CD4-positive, alpha-beta T cell treated with Interleukin-6 at 100 ng/mL for 8 hours (primary cell): ENCODE measurements around the gene LPO.
A peak's percentile ranks its signal among the peaks of the same experiment; 100 is the strongest.

Experiments
- DNase-seq: peaks from one replicate; pipeline ENCODE4 v3.0.0-alpha.2; 2020; ENCODE audit warnings: mixed read lengths, low spot score

Gene LPO

GRCh38 chr17:58229384-58229783 is 9.0 kb upstream of the LPO start:
- DNase-seq: no peak

- DNase-seq: no peak
Measured at GRCh38 chr17:58229881-58230280, 8.5 kb upstream of the LPO start.

GRCh38 chr17:58231641-58232040 is 6.7 kb upstream of the LPO start:
- DNase-seq: no peak

DNA sequence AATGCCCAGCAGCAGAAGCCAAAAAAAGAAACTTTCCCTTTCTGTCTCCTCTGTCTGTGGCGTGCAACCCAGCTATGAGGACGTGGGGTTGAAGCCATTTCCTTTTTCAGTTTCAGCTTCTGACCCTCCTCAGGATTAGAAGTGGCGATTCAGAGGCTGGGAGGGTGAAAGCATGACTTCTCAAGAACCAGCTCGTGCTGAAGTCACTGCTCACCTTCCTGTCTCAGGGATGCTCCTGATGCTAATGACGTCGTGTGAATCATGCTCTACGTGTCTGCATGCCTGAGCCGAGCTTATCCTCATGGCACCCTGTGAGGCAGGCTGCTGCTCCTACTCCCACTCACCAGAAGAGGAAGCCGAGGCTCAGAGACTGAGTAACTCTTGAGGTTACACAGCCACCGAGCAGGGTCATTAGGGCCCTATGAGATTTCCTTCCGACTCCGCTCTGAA is 5.7 kb upstream of the LPO start:
- no peak for DNase-seq

- DNase-seq: no peak
Measured at GRCh38 chr17:58233543-58233942, 4.8 kb upstream of the LPO start.

GRCh38 chr17:58234512-58234911 is 3.9 kb upstream of the LPO start:
- no peak for DNase-seq

DNA sequence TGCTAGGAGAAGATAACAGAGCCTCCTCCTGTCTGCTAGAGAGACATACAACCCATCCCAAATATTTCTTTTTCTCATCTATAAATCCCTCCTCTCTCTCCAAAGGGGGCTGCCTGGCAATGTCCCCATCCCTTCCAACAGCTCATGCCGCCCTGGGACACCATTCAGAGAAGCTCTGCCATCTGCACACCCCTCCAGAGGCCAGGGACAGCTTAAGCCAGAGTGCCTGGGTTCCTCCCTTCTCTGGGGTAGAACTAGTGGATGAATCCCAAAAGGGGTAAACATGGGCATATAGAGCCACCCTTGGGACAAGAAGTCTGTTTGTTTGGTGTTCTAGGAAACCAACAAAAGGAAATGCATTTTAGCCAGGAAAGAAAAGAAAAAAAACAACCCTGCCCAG is 2.6 kb upstream of the LPO start:
- DNase-seq: no peak

- no peak for DNase-seq
Measured at GRCh38 chr17:58236394-58236793, 2.0 kb upstream of the LPO start.

- no peak for DNase-seq
Measured at GRCh38 chr17:58239987-58240386, 1.6 kb downstream of the LPO start.

GRCh38 chr17:58242171-58242784 is 3.9 kb downstream of the LPO start:
- DNase-seq: no peak

DNA sequence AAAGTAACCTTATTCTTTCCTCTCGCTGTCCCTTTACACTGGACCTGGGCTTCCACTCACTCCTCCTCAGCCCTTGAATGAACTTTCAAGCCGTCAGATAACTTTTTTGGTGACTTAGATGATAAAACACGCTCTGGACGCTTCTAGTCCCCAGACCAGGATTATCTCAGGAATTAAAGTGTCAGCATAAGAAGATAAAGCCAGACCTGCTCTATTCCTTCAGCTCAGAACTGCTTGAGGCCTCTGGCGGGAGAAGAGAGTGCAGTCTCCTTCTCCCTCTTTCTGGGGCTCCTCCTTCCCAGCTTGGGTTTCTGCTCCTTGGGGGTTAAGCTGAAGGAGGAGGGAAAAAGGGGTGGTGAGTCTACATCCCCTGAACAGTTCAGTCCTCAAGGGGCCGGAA is 6.6 kb downstream of the LPO start:
- DNase-seq: no peak

DNA sequence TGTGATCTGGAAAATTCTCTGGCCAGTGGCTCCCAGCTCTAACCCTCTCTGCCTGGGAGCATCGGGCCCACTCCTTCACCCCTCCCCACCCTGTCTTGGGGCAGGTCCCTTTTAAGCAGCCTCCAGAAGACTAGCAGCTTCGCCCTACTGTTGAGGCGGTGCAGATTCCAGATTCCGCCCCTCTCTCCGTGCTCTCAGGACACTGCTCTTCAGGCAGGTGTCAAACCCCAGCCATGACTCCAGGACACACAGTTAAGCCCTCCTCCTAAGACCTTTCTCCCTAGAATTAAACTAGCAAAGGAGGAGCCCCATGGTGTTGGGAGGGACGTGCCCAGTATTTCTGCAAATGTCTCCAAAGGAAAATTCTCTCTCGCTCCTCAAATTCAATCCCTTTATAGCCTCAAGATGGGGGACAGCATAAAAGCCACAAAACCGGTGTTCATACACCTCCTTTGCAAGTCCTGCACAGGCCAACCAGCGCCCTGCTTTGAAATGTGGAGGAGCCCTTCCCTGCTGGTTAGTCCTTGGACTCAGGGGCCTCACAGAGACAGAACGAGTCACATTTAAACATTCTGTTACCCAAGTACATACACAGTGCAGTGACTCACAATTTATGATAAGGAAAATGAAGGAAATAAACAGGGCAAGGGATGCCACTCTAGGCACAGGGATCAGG is 7.2 kb downstream of the LPO start:
- no peak for DNase-seq

- DNase-seq: no peak
Measured at GRCh38 chr17:58246104-58246740, 7.8 kb downstream of the LPO start.

DNA sequence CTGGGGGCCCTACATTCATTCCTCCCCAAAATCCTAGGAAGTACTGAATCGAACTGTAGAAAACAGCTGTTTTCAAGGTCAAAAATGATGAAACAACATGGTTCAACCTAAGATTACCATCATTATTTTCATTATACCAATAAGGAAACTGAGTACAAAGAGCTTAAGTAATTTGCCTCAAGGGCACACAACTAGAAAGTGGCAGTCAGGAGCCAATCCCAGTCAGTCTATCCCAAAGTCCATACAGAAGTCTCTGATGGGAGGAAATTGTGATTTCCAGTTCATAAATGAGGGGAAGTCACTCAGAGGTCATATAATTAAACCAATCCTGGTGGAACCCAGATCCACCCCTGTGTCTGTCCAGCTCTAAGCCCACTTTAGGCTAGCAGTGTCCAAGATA is 8.4 kb downstream of the LPO start:
- DNase-seq: no peak

DNA sequence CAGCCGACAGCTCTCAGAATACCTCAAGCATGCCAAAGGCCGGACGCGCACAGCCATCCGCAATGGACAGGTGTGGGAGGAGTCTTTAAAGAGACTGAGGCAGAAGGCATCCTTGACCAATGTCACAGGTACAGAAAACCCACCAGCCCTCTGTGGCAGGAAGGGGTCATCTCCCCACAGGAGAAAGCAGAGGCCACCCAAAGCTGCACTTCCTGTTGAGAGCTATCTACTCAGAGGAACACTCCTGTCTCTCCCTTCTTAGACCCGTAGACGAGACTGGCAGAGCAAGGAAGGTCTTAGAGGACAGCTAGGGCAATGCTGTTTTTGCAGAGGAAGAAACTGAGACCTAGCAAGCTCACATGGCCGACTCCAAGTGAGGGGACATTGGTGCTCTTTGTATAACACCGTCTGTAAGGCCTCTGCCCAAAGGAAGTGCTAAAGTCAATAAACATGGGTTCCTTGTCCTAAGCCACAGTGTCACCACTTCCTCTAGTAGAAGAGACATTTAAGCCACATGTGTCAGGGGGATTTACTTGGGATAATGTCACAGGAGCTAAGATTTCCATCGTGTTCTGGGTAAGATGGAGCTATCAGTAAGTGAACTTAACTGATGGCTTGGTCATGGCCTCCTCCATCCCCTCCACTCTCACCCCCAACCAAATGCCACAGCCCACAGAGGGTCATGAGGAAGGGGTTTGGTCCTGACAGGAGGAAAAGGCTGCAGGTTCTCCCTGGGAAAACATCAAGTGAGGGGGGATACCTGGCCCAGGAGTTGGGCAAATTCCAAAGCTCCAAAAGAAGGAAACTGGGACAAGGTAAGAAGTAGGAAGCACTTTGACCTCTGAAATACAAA is 9.4 kb downstream of the LPO start:
- DNase-seq: no peak

- no peak for DNase-seq
Measured at GRCh38 chr17:58248955-58249269, 10.5 kb downstream of the LPO start.

DNA sequence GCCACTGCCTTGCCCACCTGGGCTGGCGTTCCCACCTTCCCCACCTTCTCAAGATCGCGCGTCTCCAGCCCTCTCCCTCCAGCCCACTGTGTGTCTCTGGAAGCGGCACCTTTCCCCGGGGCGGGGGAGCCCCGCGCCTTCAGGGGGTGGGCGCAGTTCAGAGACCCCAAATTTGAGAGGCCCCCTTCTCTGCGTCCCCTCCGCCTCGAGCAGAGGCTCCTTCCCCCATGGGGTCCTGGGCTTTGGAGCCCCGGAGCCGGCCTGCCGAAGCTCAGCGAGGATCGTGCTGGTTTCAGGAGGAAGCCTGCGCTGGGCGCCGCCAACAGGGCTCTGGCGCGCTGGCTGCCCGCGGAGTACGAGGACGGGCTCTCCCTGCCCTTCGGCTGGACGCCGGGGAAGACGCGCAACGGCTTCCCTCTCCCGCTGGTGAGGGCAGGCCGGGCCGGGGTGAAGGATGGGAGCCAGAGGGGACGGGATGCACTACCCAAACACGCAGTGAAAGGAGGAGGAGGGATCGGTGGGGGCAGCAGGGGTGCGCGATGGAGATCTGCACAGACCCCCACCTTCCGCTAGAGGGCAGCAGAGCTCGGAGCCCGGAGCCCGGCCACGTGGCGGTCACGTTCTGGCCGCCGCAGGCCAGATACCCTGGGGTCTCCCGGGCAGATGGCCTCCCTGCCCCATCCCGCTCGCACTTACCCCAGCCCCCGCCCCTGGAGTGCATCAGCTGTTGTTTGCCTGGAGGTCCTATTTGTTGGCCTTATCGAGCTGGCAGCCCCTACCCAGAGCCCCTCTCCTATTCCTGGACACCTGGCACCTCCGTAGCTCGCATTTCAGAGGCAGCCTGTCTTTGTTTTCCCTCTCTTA is 11.1 kb downstream of the LPO start:
- peak; percentile 69 for DNase-seq

DNA sequence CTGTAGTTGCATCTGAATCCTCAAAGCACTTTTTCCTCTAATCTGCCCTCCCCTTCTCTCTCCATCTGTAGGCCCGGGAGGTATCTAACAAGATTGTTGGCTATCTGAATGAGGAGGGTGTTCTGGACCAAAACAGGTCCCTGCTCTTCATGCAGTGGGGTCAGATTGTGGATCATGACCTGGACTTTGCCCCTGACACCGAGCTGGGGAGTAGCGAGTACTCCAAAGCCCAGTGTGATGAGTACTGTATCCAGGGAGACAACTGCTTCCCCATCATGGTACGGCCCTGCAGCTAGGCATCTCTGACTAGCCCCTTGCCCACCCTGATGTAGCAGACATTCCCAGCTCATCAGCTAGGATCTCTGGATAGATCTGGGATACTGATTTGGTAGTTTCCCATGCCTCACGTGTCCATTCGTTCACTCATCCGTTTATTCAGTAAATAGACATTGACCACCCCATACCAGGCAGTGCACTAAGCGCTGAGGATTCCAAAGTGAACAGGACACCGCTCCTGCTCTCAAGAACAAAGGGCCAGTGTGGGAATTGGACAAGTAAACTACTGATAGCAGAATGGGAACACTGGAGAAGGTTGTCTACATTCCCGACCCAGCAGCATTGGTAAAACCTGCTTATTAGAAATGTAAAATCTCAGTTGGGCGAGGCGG is 12.1 kb downstream of the LPO start:
- no peak for DNase-seq

- DNase-seq: no peak
Measured at GRCh38 chr17:58252141-58252540, 13.8 kb downstream of the LPO start.

DNA sequence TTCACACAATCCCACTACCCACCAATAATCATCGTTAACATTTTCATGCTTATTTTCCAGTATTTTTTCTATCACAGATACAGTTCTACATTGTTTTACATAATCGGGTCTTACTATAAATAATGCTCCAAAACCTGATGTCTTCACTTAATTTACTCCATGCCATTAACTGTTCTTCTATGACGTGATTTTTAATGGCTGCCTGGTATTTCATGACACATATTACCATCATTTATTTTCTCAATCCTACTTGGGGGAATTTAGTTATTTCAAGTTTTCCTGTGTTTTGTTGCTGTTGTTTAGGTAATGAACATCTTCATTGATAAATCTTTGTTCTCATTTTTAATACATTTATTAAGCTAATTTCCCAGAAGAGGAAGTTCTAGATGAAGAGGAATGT is 14.7 kb downstream of the LPO start:
- DNase-seq: no peak

GRCh38 chr17:58254803-58255202 is 16.4 kb downstream of the LPO start:
- no peak for DNase-seq
